KOPT-K1 (cell line): ENCODE results near the gene GNG8.

Experiments used
- H3K27ac ChIP-seq: fragments of 200-600 bp; sonication (generic); 2 replicates; pipeline ENCODE4 v1.5.1; 2016; ENCODE audit warnings: antibody characterized with exemption, mild to moderate bottlenecking, low read depth, low read length; ENCODE audit not compliant: poor library complexity, severe bottlenecking
- H3K36me3 ChIP-seq: fragments of 200-600 bp; sonication (generic); 2 replicates; pipeline ENCODE4 v1.5.1; 2017; ENCODE audit warnings: antibody characterized with exemption, mild to moderate bottlenecking, low read length, moderate library complexity; ENCODE audit not compliant: insufficient read depth
- H3K9me3 ChIP-seq: fragments of 200-600 bp; sonication (generic); 2 replicates; pipeline ENCODE4 v1.5.1; 2017; ENCODE audit warnings: antibody characterized with exemption, low read length, mild to moderate bottlenecking; ENCODE audit not compliant: insufficient read depth, poor library complexity, severe bottlenecking

Gene GNG8

GRCh38 chr19:46604781-46605355, 31.1 kb downstream of the GNG8 start:
- H3K27ac ChIP-seq, result no peak overlapping the region
- H3K9me3 ChIP-seq, result no peaks in the 10 kb centered on the region
- H3K36me3 ChIP-seq, result peaks cover 58% of the 10 kb centered on the region

GRCh38 chr19:46603752-46604231, 32.2 kb downstream of the GNG8 start:
- Histone ChIP-seq H3K9me3 (peaks cover 5% of the 10 kb centered on the region), H3K27ac (no peak overlapping the region), H3K36me3 (peaks cover 47% of the 10 kb centered on the region)

GRCh38 chr19:46603195-46603637, 32.8 kb downstream of the GNG8 start:
- Histone ChIP-seq H3K36me3 (peaks cover 42% of the 10 kb centered on the region), H3K27ac (peak overlapping the region; percentile 97), H3K9me3 (peaks cover 10% of the 10 kb centered on the region)

GRCh38 chr19:46602392-46603194, 33.4 kb downstream of the GNG8 start:
- Histone ChIP-seq H3K36me3 (peaks cover 35% of the 10 kb centered on the region), H3K9me3 (peaks cover 14% of the 10 kb centered on the region), H3K27ac (peak overlapping the region; percentile 97)

- Histone ChIP-seq H3K36me3 (peaks cover 25% of the 10 kb centered on the region), H3K27ac (peak within 1 kb of the TSS; percentile 97), H3K9me3 (peaks cover 14% of the 10 kb centered on the region)
These were observed 34.4 kb downstream of the GNG8 start, which contains the start of gene CALM3 for GRCh38 chr19:46601318-46602224. Gene CALM3, plus strand, starts transcription at chr19:46601330. Its CDS starts 105 bp downstream, at chr19:46601435.

DNA sequence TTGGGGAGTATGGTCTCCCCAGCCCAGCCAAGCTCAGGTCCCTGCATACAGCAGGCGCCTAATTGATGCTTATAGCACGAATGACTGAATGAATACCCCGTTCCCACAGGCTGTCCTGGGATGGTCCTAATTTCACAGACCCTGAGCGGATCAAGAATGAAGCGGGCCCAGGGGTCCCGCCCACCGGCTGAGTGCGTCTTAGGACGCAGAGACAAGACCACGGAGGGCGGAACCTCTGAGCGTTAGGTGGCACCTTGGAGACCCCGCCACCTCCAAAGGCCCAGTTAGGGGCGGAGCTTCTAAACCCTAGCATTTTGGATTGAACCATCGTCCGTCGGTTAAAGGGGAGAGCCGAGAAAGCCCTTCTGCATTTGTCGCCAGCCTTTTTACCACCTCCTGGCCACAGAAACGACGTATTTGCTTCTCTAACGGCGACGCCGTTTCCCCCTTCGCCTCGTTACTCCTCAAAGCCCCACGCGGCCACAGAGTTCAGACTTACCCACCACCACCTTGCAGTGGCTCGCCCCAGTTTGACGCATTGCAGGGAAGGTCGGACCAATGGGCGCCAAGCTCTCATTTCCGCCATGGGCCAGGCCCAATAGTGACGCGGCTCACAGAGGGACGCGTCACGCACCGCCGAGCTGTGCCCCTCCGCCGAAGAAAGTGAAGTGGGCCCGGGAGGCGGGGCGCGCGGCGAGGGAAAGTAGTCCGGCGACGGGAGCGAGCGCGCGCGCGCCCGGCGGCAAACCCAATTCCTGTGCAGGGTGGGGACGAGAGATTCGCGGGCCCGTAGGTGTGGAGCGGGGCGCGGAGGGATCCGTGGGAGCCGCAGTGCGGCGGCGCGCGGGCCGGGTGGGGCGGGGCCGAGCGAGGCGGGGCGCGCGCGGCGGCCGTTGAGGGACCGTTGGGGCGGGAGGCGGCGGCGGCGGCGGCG, 35.4 kb downstream of the GNG8 start:
- Histone ChIP-seq H3K27ac (peak overlapping the region; percentile 97), H3K36me3 (peaks cover 16% of the 10 kb centered on the region), H3K9me3 (peaks cover 14% of the 10 kb centered on the region)

GRCh38 chr19:46599716-46600373, 36.2 kb downstream of the GNG8 start:
- H3K9me3 ChIP-seq, result peaks cover 14% of the 10 kb centered on the region
- peaks cover 8% of the 10 kb centered on the region for H3K36me3 ChIP-seq
- peak overlapping the region; percentile 97 for H3K27ac ChIP-seq

GRCh38 chr19:46598372-46598917, 37.6 kb downstream of the GNG8 start:
- no peak overlapping the region for H3K27ac ChIP-seq
- H3K9me3 ChIP-seq, result peaks cover 14% of the 10 kb centered on the region
- 0 out of 2 replicates have a peak, but pooled peaks cover under 1% of the 10 kb centered on the region for H3K36me3 ChIP-seq

DNA sequence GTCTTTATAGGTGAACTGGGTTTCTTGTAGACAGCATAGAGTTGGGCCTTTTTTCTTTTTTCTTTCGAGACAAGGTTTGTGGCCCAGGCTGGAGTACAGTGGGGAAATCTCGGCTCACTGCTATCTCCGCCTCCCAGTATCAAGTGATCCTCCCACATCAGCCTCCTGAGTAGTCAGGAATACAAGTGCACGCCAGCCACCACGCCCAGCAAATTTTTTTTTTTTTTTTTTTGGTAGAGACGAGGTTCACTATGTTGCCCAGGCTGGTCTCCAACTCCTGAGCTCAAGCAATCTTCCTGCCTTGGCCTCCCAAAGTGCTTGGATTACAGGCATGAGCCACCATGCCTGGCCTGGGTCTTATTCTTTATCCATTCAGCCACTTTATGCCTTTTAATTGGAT, 40.0 kb downstream of the GNG8 start:
- no peaks in the 10 kb centered on the region for H3K36me3 ChIP-seq
- peaks cover 14% of the 10 kb centered on the region for H3K9me3 ChIP-seq
- no peak overlapping the region for H3K27ac ChIP-seq

GRCh38 chr19:46591870-46592269, 44.1 kb downstream of the GNG8 start:
- Histone ChIP-seq H3K27ac (no peak overlapping the region), H3K36me3 (no peaks in the 10 kb centered on the region), H3K9me3 (no peaks in the 10 kb centered on the region)

- H3K36me3 ChIP-seq, result no peaks in the 10 kb centered on the region
- no peaks in the 10 kb centered on the region for H3K9me3 ChIP-seq
- H3K27ac ChIP-seq, result no peak overlapping the region
These were observed 44.7 kb downstream of the GNG8 start for GRCh38 chr19:46591254-46591653.

DNA sequence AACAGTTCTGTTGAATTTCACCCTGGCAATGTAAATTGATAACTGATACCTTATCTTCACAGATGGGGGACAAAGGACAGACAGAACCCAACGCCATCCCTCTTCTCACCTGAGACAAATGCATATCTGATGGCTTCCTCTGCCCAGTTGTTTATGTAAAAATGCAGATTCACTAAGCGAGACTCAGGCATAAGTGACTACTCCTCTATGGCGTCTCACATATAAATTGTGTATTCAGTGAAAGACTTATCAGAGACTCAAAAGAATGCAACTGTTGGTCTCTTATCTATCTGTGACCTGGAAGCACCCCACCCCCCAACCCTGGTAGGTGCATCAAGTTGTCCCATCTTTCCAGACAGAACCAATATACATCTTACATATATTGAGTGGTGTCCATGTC, 48.1 kb downstream of the GNG8 start:
- H3K36me3 ChIP-seq, result no peaks in the 10 kb centered on the region
- H3K27ac ChIP-seq, result no peak overlapping the region
- no peaks in the 10 kb centered on the region for H3K9me3 ChIP-seq

DNA sequence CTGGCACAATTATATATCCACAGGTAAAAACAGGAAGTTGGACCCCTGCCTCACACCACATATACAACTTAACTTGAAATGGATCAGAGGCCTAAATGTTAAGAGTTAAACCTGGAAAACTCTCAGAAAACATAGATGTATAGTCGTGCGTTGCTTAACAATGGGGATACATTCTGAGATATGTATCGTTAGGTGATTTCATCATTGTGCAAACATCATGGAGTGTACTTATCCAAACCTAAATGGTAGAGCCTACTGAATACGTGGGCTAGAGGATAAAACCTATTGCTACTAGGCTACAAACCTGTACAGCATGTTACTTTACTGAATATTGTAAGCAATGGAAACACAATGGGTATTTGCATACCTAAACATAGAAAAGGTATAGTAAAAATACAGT, 49.7 kb downstream of the GNG8 start:
- Histone ChIP-seq H3K9me3 (no peaks in the 10 kb centered on the region), H3K27ac (no peak overlapping the region), H3K36me3 (no peaks in the 10 kb centered on the region)
